Stimulated activated effector memory CD8-positive, alpha-beta T cell treated with anti-CD3 and anti-CD28 coated beads, Interleukin-12 subunit alpha, Interleukin-12 subunit beta, amount 100 ng/mL, for 72 hours (primary cell): Measurements from ENCODE around the gene RLN3.
"Not testable (repeated sequence)": the region's sequence is repeated elsewhere in the genome, so short reads cannot be mapped to it uniquely, and the experiment has no call there.

ENCODE experiments used
- ATAC-seq: fragments of 150-1000 bp; cut with Tn5 transposase; 2 replicates; pipeline ENCODE4 v1.10.0; 2021
- DNase-seq, 2 donors: peaks; one replicate each; pipeline ENCODE4 v3.0.0; 2021 to 2022; ENCODE audit warnings: low spot score in 2 of 2
- H3K27ac Mint-ChIP-seq: one replicate; pipeline ENCODE4 v1.8.0; 2022; ENCODE audit warnings: mild to moderate bottlenecking, mixed read lengths
- H3K36me3 Mint-ChIP-seq: one replicate; pipeline ENCODE4 v1.8.0; 2022; ENCODE audit warnings: mild to moderate bottlenecking, mixed read lengths
- H3K4me1 Mint-ChIP-seq: one replicate; pipeline ENCODE4 v1.8.0; 2022; ENCODE audit warnings: mixed read lengths
- H3K4me3 Mint-ChIP-seq: one replicate; pipeline ENCODE4 v1.8.0; 2022; ENCODE audit warnings: mild to moderate bottlenecking, mixed read lengths
- H3K9me3 Mint-ChIP-seq: one replicate; pipeline ENCODE4 v1.8.0; 2022; ENCODE audit warnings: mixed read lengths

RLN3 gene

GRCh38 chr19:14028901-14029300, 953 bp downstream of the RLN3 start:
- no peak for DNase-seq
- peaks cover 24% of the 10 kb centered on the region for H3K36me3 Mint-ChIP-seq
- H3K9me3 Mint-ChIP-seq = no peaks in the 10 kb centered on the region
- H3K4me3 Mint-ChIP-seq = no peak overlapping the region
- no peak for ATAC-seq
- peaks cover 23% of the 10 kb centered on the region for H3K4me1 Mint-ChIP-seq
- H3K27ac Mint-ChIP-seq = peak overlapping the region; percentile 6

GRCh38 chr19:14030997-14031718, 3.2 kb downstream of the RLN3 start:
- DNase-seq = no peak
- H3K27ac Mint-ChIP-seq = peak overlapping the region; percentile 96
- H3K4me3 Mint-ChIP-seq = peak overlapping the region; percentile 96
- ATAC-seq = no peak
- peaks cover 46% of the 10 kb centered on the region for H3K36me3 Mint-ChIP-seq
- H3K4me1 Mint-ChIP-seq = peaks cover 33% of the 10 kb centered on the region
- no peaks in the 10 kb centered on the region for H3K9me3 Mint-ChIP-seq

- DNase-seq (peak; percentile 62 to 89), ATAC-seq (peak; percentile 84)
- Mint-ChIP-seq H3K4me1 (peaks cover 35% of the 10 kb centered on the region), H3K27ac (peak within 1 kb of the TSS; percentile 96), H3K36me3 (peaks cover 54% of the 10 kb centered on the region), H3K9me3 (no peaks in the 10 kb centered on the region), H3K4me3 (peak within 1 kb of the TSS; percentile 96)
Measured at GRCh38 chr19:14031719-14032480, 4.0 kb downstream of the RLN3 start, which contains the start of gene IL27RA. TSS of gene IL27RA (plus strand) at chr19:14031762. CDS start at chr19:14031873, 111 bp downstream.

GRCh38 chr19:14033946-14034345, 6.0 kb downstream of the RLN3 start:
- Mint-ChIP-seq H3K36me3 (peaks cover 74% of the 10 kb centered on the region), H3K27ac (peak overlapping the region; percentile 59), H3K9me3 (no peaks in the 10 kb centered on the region), H3K4me3 (no peak overlapping the region), H3K4me1 (peaks cover 45% of the 10 kb centered on the region)
- DNase-seq = no peak
- ATAC-seq = no peak

GRCh38 chr19:14035159-14035558, 7.2 kb downstream of the RLN3 start:
- H3K27ac Mint-ChIP-seq, ATAC-seq, DNase-seq, H3K9me3 Mint-ChIP-seq, H3K4me3 Mint-ChIP-seq: not testable (repeated sequence)
- H3K4me1 Mint-ChIP-seq = peaks cover 45% of the 10 kb centered on the region
- peaks cover 86% of the 10 kb centered on the region for H3K36me3 Mint-ChIP-seq

GRCh38 chr19:14035706-14036105, 7.8 kb downstream of the RLN3 start:
- Mint-ChIP-seq H3K4me3 (no peak overlapping the region), H3K9me3 (no peaks in the 10 kb centered on the region), H3K4me1 (peaks cover 44% of the 10 kb centered on the region), H3K36me3 (peaks cover 92% of the 10 kb centered on the region), H3K27ac (peak overlapping the region; percentile 37)
- ATAC-seq = no peak
- no peak for DNase-seq

- H3K4me1 Mint-ChIP-seq = peaks cover 39% of the 10 kb centered on the region
- no peak for DNase-seq
- no peaks in the 10 kb centered on the region for H3K9me3 Mint-ChIP-seq
- no peak overlapping the region for H3K27ac Mint-ChIP-seq
- H3K36me3 Mint-ChIP-seq = peaks cover 100% of the 10 kb centered on the region
- no peak for ATAC-seq
- no peak overlapping the region for H3K4me3 Mint-ChIP-seq
Measured at GRCh38 chr19:14039181-14039580, 11.2 kb downstream of the RLN3 start.

- peak; percentile 82 for ATAC-seq
- Mint-ChIP-seq H3K27ac (peak overlapping the region; percentile 91), H3K4me1 (peaks cover 29% of the 10 kb centered on the region), H3K36me3 (peaks cover 100% of the 10 kb centered on the region)
- H3K9me3 Mint-ChIP-seq, H3K4me3 Mint-ChIP-seq, DNase-seq: not testable (repeated sequence)
Measured at GRCh38 chr19:14042659-14043608, 15.0 kb downstream of the RLN3 start.

GRCh38 chr19:14047866-14048265, 19.9 kb downstream of the RLN3 start:
- H3K4me3 Mint-ChIP-seq, DNase-seq, H3K9me3 Mint-ChIP-seq, ATAC-seq: not testable (repeated sequence)
- peak overlapping the region; percentile 52 for H3K27ac Mint-ChIP-seq
- peaks cover 20% of the 10 kb centered on the region for H3K4me1 Mint-ChIP-seq
- peaks cover 100% of the 10 kb centered on the region for H3K36me3 Mint-ChIP-seq

- ATAC-seq (peak; percentile 87), DNase-seq (peak; percentile 74 to 88)
- H3K4me1 Mint-ChIP-seq = peaks cover 16% of the 10 kb centered on the region
- no peak overlapping the region for H3K4me3 Mint-ChIP-seq
- no peaks in the 10 kb centered on the region for H3K9me3 Mint-ChIP-seq
- peak overlapping the region; percentile 52 for H3K27ac Mint-ChIP-seq
- peaks cover 97% of the 10 kb centered on the region for H3K36me3 Mint-ChIP-seq
Measured at GRCh38 chr19:14048443-14049153, 20.6 kb downstream of the RLN3 start.

- DNase-seq = no peak
- Mint-ChIP-seq H3K36me3 (peaks cover 78% of the 10 kb centered on the region), H3K27ac (no peak overlapping the region), H3K9me3 (no peaks in the 10 kb centered on the region), H3K4me3 (no peak overlapping the region), H3K4me1 (peaks cover 33% of the 10 kb centered on the region)
- no peak for ATAC-seq
Measured at GRCh38 chr19:14050512-14050911, 22.6 kb downstream of the RLN3 start.

GRCh38 chr19:14050961-14051360, 23.0 kb downstream of the RLN3 start:
- Mint-ChIP-seq H3K36me3 (peaks cover 73% of the 10 kb centered on the region), H3K4me1 (peaks cover 35% of the 10 kb centered on the region)
- H3K27ac Mint-ChIP-seq, H3K4me3 Mint-ChIP-seq, ATAC-seq, DNase-seq, H3K9me3 Mint-ChIP-seq: not testable (repeated sequence)

GRCh38 chr19:14051980-14052379, 24.0 kb downstream of the RLN3 start:
- no peak for ATAC-seq

GRCh38 chr19:14052470-14052869, 24.5 kb downstream of the RLN3 start:
- Mint-ChIP-seq H3K36me3 (peaks cover 58% of the 10 kb centered on the region), H3K9me3 (no peaks in the 10 kb centered on the region), H3K4me1 (peaks cover 28% of the 10 kb centered on the region), H3K27ac (peak overlapping the region; percentile 23), H3K4me3 (no peak overlapping the region)
- no peak for DNase-seq
- ATAC-seq = no peak

More at GRCh38 chr19:14051980-14052379, 24.0 kb downstream of the RLN3 start:
- DNase-seq = no peak
- peaks cover 28% of the 10 kb centered on the region for H3K4me1 Mint-ChIP-seq
- H3K27ac Mint-ChIP-seq = peak overlapping the region; percentile 23
- H3K36me3 Mint-ChIP-seq = peaks cover 63% of the 10 kb centered on the region
- H3K4me3 Mint-ChIP-seq = no peak overlapping the region
- H3K9me3 Mint-ChIP-seq = no peaks in the 10 kb centered on the region
